ENCODE measurements around the gene C17orf100. TPM values are rescaled to one million over a fixed set of nuclear protein-coding genes. Genes with fewer than 3 reads are reported as not detected.

The C17orf100 gene
- total RNA-seq, 1 donor from 2014 or later = 6.1 TPM

GRCh38 chr17:6632530-6632929 is 19.0 kb upstream of the C17orf100 start:
- H3K4me3 Mint-ChIP-seq = no peak overlapping the region
- no peaks in the 10 kb centered on the region for H3K27me3 Mint-ChIP-seq (ENCODE audit: low read depth)
- H3K9me3 Mint-ChIP-seq = peaks cover 10% of the 10 kb centered on the region
- TF ChIP-seq CTCF (IDR thresholded peaks at IDR 0.05; ENCODE audit: unreplicated experiment) = no peak
- no peak overlapping the region for H3K27ac Mint-ChIP-seq
- no peak for DNase-seq (ENCODE audit: low spot score in 2 of 2, unreplicated experiment in 2 of 2)
- H3K4me1 Mint-ChIP-seq = no peaks in the 10 kb centered on the region
- H3K36me3 Mint-ChIP-seq = peaks cover 49% of the 10 kb centered on the region

GRCh38 chr17:6633263-6633662 is 18.3 kb upstream of the C17orf100 start:
- no peak for DNase-seq (ENCODE audit: low spot score in 2 of 2, unreplicated experiment in 2 of 2)
- H3K9me3 Mint-ChIP-seq = peaks cover 10% of the 10 kb centered on the region
- TF ChIP-seq CTCF (IDR thresholded peaks at IDR 0.05; ENCODE audit: unreplicated experiment) = no peak
- H3K27me3 Mint-ChIP-seq (ENCODE audit: low read depth) = no peaks in the 10 kb centered on the region
- peaks cover 4% of the 10 kb centered on the region for H3K4me1 Mint-ChIP-seq
- H3K4me3 Mint-ChIP-seq = no peak overlapping the region
- peaks cover 43% of the 10 kb centered on the region for H3K36me3 Mint-ChIP-seq
- no peak overlapping the region for H3K27ac Mint-ChIP-seq

GRCh38 chr17:6636105-6636504 is 15.5 kb upstream of the C17orf100 start:
- no peak overlapping the region for H3K27ac Mint-ChIP-seq
- peaks cover 10% of the 10 kb centered on the region for H3K9me3 Mint-ChIP-seq
- no peak for DNase-seq (ENCODE audit: low spot score in 2 of 2, unreplicated experiment in 2 of 2)

GRCh38 chr17:6636616-6637457 is 14.7 kb upstream of the C17orf100 start:
- H3K4me1 Mint-ChIP-seq = peaks cover 23% of the 10 kb centered on the region
- no peak for TF ChIP-seq CTCF (IDR thresholded peaks at IDR 0.05; ENCODE audit: unreplicated experiment)
- no peak for DNase-seq (ENCODE audit: low spot score in 2 of 2, unreplicated experiment in 2 of 2)
- peaks cover 24% of the 10 kb centered on the region for H3K36me3 Mint-ChIP-seq
- H3K4me3 Mint-ChIP-seq = no peak overlapping the region
- peaks cover 10% of the 10 kb centered on the region for H3K9me3 Mint-ChIP-seq
- no peaks in the 10 kb centered on the region for H3K27me3 Mint-ChIP-seq (ENCODE audit: low read depth)
- no peak overlapping the region for H3K27ac Mint-ChIP-seq

More at GRCh38 chr17:6636105-6636504, 15.5 kb upstream of the C17orf100 start:
- Mint-ChIP-seq H3K36me3 (peaks cover 28% of the 10 kb centered on the region), H3K27me3 (ENCODE audit: low read depth) (no peaks in the 10 kb centered on the region), H3K4me1 (peaks cover 19% of the 10 kb centered on the region), H3K4me3 (no peak overlapping the region)
- no peak for TF ChIP-seq CTCF (IDR thresholded peaks at IDR 0.05; ENCODE audit: unreplicated experiment)

- DNase-seq (ENCODE audit: low spot score in 2 of 2, unreplicated experiment in 2 of 2) = no peak
- TF ChIP-seq CTCF (IDR thresholded peaks at IDR 0.05; ENCODE audit: unreplicated experiment) = no peak
- Mint-ChIP-seq H3K27me3 (ENCODE audit: low read depth) (no peaks in the 10 kb centered on the region), H3K4me1 (peaks cover 26% of the 10 kb centered on the region), H3K27ac (no peak overlapping the region), H3K9me3 (peaks cover 10% of the 10 kb centered on the region), H3K36me3 (peaks cover 21% of the 10 kb centered on the region), H3K4me3 (no peak overlapping the region)
Observed at GRCh38 chr17:6637458-6637840, 14.1 kb upstream of the C17orf100 start.
